ENCODE data around the gene SINHCAF. TPM values are rescaled to one million over a fixed set of nuclear protein-coding genes. Genes with fewer than 3 reads are reported as not detected.
A peak's percentile ranks its signal among the peaks of the same experiment; 100 is the strongest.
"Not testable (repeated sequence)": the region's sequence is repeated elsewhere in the genome, so short reads cannot be mapped to it uniquely, and the experiment has no call there.

The SINHCAF gene
- total RNA-seq, 6 experiments from 2014 or later, result 10.3 to 24.5 (median 16.0) TPM

GRCh38 chr12:31259136-31259886, 66.6 kb downstream of the SINHCAF start:
- no peak for DNase-seq
- H3K27ac Mint-ChIP-seq, result no peak overlapping the region
- peaks cover 20% of the 10 kb centered on the region for H3K27me3 Mint-ChIP-seq (ENCODE audit: insufficient read depth)
- H3K9me3 Mint-ChIP-seq, result no peaks in the 10 kb centered on the region
- no peak overlapping the region for H3K4me3 Mint-ChIP-seq
- no peaks in the 10 kb centered on the region for H3K36me3 Mint-ChIP-seq (ENCODE audit: low read depth)
- no peak for TF ChIP-seq CTCF (IDR thresholded peaks at IDR 0.05)
- no peaks in the 10 kb centered on the region for H3K4me1 Mint-ChIP-seq (ENCODE audit: low read depth)

DNA sequence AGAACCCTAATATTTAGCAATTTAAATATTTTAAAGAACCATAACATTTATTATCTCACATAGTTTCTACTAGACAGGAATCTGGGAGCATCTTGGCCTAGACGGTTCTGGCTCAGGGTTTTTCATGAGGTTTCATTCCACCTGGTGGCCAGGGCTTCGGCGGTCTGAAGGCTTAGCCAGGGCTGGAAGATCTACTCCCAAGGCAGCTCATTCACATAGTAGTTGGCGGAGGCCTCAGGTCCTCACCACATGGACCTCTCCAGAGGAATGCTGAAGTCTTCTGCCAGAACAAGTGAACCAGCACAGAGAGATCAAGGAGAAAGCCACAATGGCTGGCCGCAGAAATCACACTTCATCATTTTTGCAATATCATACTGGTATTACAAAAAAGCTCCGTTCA, 68.2 kb downstream of the SINHCAF start:
- DNase-seq, result no peak
- H3K36me3 Mint-ChIP-seq (ENCODE audit: low read depth), result no peaks in the 10 kb centered on the region
- H3K27ac Mint-ChIP-seq, result no peak overlapping the region
- no peaks in the 10 kb centered on the region for H3K4me1 Mint-ChIP-seq (ENCODE audit: low read depth)
- H3K9me3 Mint-ChIP-seq, result no peaks in the 10 kb centered on the region
- no peak for TF ChIP-seq CTCF (IDR thresholded peaks at IDR 0.05)
- H3K4me3 Mint-ChIP-seq, result no peak overlapping the region
- peaks cover 19% of the 10 kb centered on the region for H3K27me3 Mint-ChIP-seq (ENCODE audit: insufficient read depth)

DNA sequence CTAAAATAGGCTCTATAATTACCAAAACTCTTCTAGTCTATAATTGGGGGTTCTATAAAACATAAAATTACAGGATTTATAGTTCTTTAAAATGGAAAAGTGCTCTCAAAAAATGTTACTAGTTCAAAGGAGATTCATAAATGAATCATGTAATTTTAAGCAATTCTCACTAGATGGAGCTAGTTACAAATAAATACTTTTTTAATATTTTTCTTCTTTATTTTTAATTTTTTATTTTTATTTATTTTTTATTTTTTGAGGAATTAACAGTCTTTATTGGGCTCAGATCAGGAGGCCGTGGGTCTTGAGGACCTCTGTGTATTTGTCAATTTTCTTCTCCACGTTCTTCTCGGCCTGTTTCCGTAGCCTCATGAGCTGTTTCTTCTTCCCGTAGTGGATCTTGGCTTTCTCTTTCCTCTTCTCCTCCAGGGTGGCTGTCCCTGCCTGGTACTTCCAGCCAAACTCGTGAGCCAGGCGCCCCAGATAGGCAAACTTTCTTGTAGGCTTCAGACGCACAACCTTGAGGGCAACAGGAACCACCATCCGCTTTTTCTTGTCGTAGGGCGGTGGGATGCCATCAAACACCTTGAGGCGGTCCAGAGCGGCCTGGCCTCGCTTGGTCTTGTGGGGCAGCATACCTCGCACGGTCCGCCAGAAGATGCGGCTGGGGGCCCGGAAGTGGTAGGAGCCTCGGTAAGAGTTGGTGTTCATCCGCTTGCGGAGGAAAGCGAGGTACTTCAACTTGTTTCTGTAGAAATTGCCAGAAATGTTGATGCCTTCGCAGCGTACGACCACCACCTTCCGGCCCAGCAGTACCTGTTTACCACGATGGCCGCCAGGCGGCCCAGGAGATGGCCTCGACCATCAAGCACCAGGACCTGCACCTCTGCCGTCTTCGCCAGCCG, 74.0 kb downstream of the SINHCAF start:
- Mint-ChIP-seq H3K27me3 (ENCODE audit: insufficient read depth) (peaks cover 27% of the 10 kb centered on the region), H3K4me3 (peak overlapping the region; percentile 77)
- not testable (repeated sequence) for H3K9me3 Mint-ChIP-seq; DNase-seq; H3K4me1 Mint-ChIP-seq (ENCODE audit: low read depth); H3K27ac Mint-ChIP-seq; H3K36me3 Mint-ChIP-seq (ENCODE audit: low read depth)
- TF ChIP-seq CTCF (IDR thresholded peaks at IDR 0.05), result peak; percentile 74

DNA sequence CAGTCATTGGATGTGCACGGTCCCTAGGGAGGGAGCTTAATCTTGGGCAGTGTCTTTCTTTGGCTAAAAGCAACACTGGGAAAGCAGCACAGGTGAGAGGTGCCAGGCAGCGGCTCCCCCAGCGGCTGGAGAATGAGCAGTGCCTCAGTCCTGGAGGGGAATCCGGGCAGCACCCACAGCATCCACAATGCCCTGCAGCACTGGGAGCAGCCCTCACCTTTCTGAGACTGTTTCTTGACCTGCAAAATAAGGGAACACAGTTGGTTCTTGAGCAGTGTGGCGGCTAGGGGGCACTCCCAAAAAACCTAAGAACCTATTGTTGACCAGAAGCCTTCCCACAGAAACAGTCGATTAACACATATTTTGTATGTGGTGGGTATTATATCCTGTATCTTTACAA, 75.8 kb downstream of the SINHCAF start:
- no peaks in the 10 kb centered on the region for H3K36me3 Mint-ChIP-seq (ENCODE audit: low read depth)
- H3K27ac Mint-ChIP-seq, result no peak overlapping the region
- H3K27me3 Mint-ChIP-seq (ENCODE audit: insufficient read depth), result peaks cover 17% of the 10 kb centered on the region; the same call in 1 of the 2 replicates
- H3K9me3 Mint-ChIP-seq, result no peaks in the 10 kb centered on the region
- no peak for DNase-seq
- TF ChIP-seq CTCF (IDR thresholded peaks at IDR 0.05), result no peak
- no peaks in the 10 kb centered on the region for H3K4me1 Mint-ChIP-seq (ENCODE audit: low read depth)
- no peak overlapping the region for H3K4me3 Mint-ChIP-seq

GRCh38 chr12:31249356-31249755, 76.6 kb downstream of the SINHCAF start:
- no peak overlapping the region for H3K27ac Mint-ChIP-seq
- DNase-seq, result no peak
- no peaks in the 10 kb centered on the region for H3K4me1 Mint-ChIP-seq (ENCODE audit: low read depth)
- TF ChIP-seq CTCF (IDR thresholded peaks at IDR 0.05), result no peak
- no peaks in the 10 kb centered on the region for H3K36me3 Mint-ChIP-seq (ENCODE audit: low read depth)
- peaks cover 11% of the 10 kb centered on the region; the same call in 1 of the 2 replicates for H3K27me3 Mint-ChIP-seq (ENCODE audit: insufficient read depth)
- no peak overlapping the region for H3K4me3 Mint-ChIP-seq
- no peaks in the 10 kb centered on the region for H3K9me3 Mint-ChIP-seq

Measured in HFFc6 (cell line).